SK-N-SH treated with all-trans-retinoic acid at 6 μM for 48 hours (cell line): ENCODE data around the gene USP17L28.

ENCODE experiments used
- CSDC2 ChIP-seq: fragments of 250-450 bp; sonication (Bioruptor Pico); IDR thresholded peaks from 2 replicates; pipeline ENCODE4 v1.5.0; 2020; ENCODE audit warnings: mild to moderate bottlenecking, moderate library complexity
- ESRRG ChIP-seq: fragments of 250-450 bp; sonication (Bioruptor Pico); IDR thresholded peaks from 2 replicates; pipeline ENCODE4 v1.6.1; 2021; ENCODE audit warnings: mild to moderate bottlenecking
- GLIS3 ChIP-seq: fragments of 250-450 bp; sonication (Bioruptor Pico); IDR thresholded peaks from 2 replicates; pipeline ENCODE4 v1.5.0; 2020; ENCODE audit warnings: mild to moderate bottlenecking, moderate library complexity
- PATZ1 ChIP-seq: fragments of 250-450 bp; sonication (Bioruptor Pico); IDR thresholded peaks from 2 replicates; pipeline ENCODE4 v1.8.0; 2020; ENCODE audit warnings: mild to moderate bottlenecking, moderate library complexity, borderline replicate concordance
- PPARA ChIP-seq: fragments of 250-450 bp; sonication (Bioruptor Pico); IDR thresholded peaks from 2 replicates; pipeline ENCODE4 v1.5.0; 2020; ENCODE audit warnings: mild to moderate bottlenecking, borderline replicate concordance
- SNAI2 ChIP-seq: fragments of 250-450 bp; sonication (Bioruptor Pico); IDR thresholded peaks from 2 replicates; pipeline ENCODE4 v1.5.0; 2020; ENCODE audit warnings: mild to moderate bottlenecking, moderate library complexity
- TOX ChIP-seq: fragments of 250-450 bp; sonication (Bioruptor Pico); IDR thresholded peaks from 2 replicates; pipeline ENCODE4 v1.8.0; 2021; ENCODE audit warnings: mild to moderate bottlenecking, moderate library complexity, borderline replicate concordance
- ZFP3 ChIP-seq: fragments of 250-450 bp; sonication (Bioruptor Pico); IDR thresholded peaks from 2 replicates; pipeline ENCODE4 v1.5.0; 2020; ENCODE audit warnings: mild to moderate bottlenecking, moderate library complexity
- ZFP30 ChIP-seq: fragments of 450-650 bp; formaldehyde crosslinking; IDR thresholded peaks from 2 replicates; pipeline ENCODE4 v1.5.0; 2022; ENCODE audit warnings: mild to moderate bottlenecking, moderate library complexity
- ZNF565 ChIP-seq: fragments of 450-650 bp; formaldehyde crosslinking; conservative IDR thresholded peaks from 2 replicates; pipeline ENCODE4 v1.5.0; 2020; ENCODE audit warnings: low read depth, mild to moderate bottlenecking, moderate library complexity
- ZNF70 ChIP-seq: fragments of 450-650 bp; formaldehyde crosslinking; IDR thresholded peaks from 2 replicates; pipeline ENCODE4 v1.5.0; 2020; ENCODE audit warnings: mild to moderate bottlenecking, moderate library complexity
- ZNF8 ChIP-seq: fragments of 450-650 bp; formaldehyde crosslinking; IDR thresholded peaks from 2 replicates; pipeline ENCODE4 v1.5.0; 2020; ENCODE audit warnings: mild to moderate bottlenecking, moderate library complexity

GRCh38 chr4:9384126-9384525, 35.4 kb downstream of the USP17L28 start:
- TF ChIP-seq PATZ1 (CRISPR knock-in tag), result no peak
- TF ChIP-seq ZNF565, result no peak
- no peak for TF ChIP-seq ZFP30 (CRISPR knock-in tag)
- TF ChIP-seq ESRRG (CRISPR knock-in tag), result no peak
- no peak for TF ChIP-seq SNAI2
- TF ChIP-seq ZNF8, result no peak
- no peak for TF ChIP-seq ZFP3
- TF ChIP-seq GLIS3 (CRISPR knock-in tag), result no peak
- no peak for TF ChIP-seq PPARA (CRISPR knock-in tag)
- no peak for TF ChIP-seq CSDC2 (CRISPR knock-in tag)
- TF ChIP-seq ZNF70 (CRISPR knock-in tag), result no peak
- TF ChIP-seq TOX (CRISPR knock-in tag), result no peak
